NT2/D1 (cell line): ENCODE measurements around the gene NHLH1.

Experiments
- DNase-seq: peaks from one replicate; pipeline ENCODE4 v3.0.0-alpha.2; 2011; ENCODE audit warnings: low read depth, low spot score
- H3K27me3 ChIP-seq: 2 replicates; pipeline ENCODE4 v1.6.0; 2011; ENCODE audit warnings: mild to moderate bottlenecking; ENCODE audit not compliant: insufficient read length, insufficient read depth
- H3K36me3 ChIP-seq: 2 replicates; pipeline ENCODE4 v1.6.1; 2011; ENCODE audit warnings: mild to moderate bottlenecking, low read length, mixed read lengths; ENCODE audit not compliant: insufficient read depth, insufficient read length
- H3K4me1 ChIP-seq: 2 replicates; pipeline ENCODE4 v1.5.1; 2011; ENCODE audit not compliant: insufficient read depth, insufficient read length
- H3K4me3 ChIP-seq: 2 replicates; pipeline ENCODE4 v1.5.1; 2011; ENCODE audit warnings: low read depth; ENCODE audit not compliant: insufficient read length
- H3K9ac ChIP-seq: 2 replicates; pipeline ENCODE4 v1.6.0; 2011; ENCODE audit warnings: low read depth; ENCODE audit not compliant: insufficient read length
- H3K9me3 ChIP-seq: 2 replicates; pipeline ENCODE4 v1.5.1; 2011; ENCODE audit warnings: mild to moderate bottlenecking, low read length; ENCODE audit not compliant: insufficient read depth
- SUZ12 ChIP-seq: IDR thresholded peaks from 2 replicates; pipeline ENCODE4 v1.6.1; 2011; ENCODE audit not compliant: insufficient read length, insufficient read depth; ENCODE audit errors: extremely low read depth
- YY1 ChIP-seq: IDR thresholded peaks from 2 replicates; pipeline ENCODE4 v1.6.1; 2011; ENCODE audit not compliant: insufficient read length, insufficient read depth
- ZNF274 ChIP-seq: IDR thresholded peaks from 2 replicates; pipeline ENCODE4 v1.6.1; 2011; ENCODE audit warnings: mild to moderate bottlenecking, low read depth, low read length

NHLH1 gene

DNA sequence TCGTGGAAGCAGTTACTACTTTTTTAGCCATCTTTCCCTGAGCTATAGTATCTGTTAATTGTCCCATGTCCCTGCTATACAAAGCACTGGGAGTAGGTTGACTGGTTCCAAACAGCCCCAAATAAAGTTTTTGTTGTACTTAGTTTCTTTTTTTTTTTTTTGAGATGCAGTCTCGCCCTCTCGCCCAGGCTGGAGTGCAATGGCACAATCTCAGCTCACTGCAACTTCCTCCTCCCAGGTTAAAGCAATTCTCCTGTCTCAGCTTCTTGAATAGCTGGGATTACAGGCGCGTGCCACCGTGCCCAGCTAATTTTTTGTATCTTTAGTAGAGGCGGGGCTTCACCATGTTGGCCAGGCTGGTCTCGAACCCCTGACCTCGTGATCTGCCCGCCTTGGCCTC lies 20.4 kb upstream of the NHLH1 start:
- DNase-seq, result no peak
- Histone ChIP-seq H3K9ac (no peak overlapping the region), H3K36me3 (peaks cover 71% of the 10 kb centered on the region), H3K4me3 (no peak overlapping the region), H3K27me3 (no peaks in the 10 kb centered on the region), H3K4me1 (no peaks in the 10 kb centered on the region), H3K9me3 (no peaks in the 10 kb centered on the region)
- TF ChIP-seq SUZ12, result no peak
- TF ChIP-seq ZNF274, result no peak
- no peak for TF ChIP-seq YY1

DNA sequence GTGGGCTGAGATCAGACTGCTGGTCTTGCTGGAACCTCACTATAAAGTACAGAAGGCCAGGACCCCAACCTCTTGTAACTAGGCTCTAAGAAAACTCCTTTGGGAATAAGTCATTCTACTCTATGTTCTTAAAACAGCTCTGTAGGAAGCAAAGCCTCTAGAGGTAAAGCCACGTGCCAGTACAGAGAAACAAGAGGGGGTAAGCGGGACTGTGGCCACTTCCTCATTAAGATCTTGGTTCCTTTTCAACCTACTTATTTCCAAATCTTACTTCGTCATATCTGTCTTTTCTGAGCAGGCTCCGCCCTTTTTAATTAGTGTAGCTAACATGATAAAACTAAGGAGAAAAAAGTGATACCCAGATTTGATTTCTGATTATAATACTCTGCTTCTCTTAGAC lies 19.9 kb upstream of the NHLH1 start:
- H3K4me3 ChIP-seq, result no peak overlapping the region
- DNase-seq, result no peak
- TF ChIP-seq SUZ12 (no peak), ZNF274 (no peak), YY1 (no peak)
- H3K9ac ChIP-seq, result no peak overlapping the region
- H3K36me3 ChIP-seq, result peaks cover 76% of the 10 kb centered on the region
- H3K9me3 ChIP-seq, result no peaks in the 10 kb centered on the region
- H3K4me1 ChIP-seq, result no peaks in the 10 kb centered on the region
- no peaks in the 10 kb centered on the region for H3K27me3 ChIP-seq

DNA sequence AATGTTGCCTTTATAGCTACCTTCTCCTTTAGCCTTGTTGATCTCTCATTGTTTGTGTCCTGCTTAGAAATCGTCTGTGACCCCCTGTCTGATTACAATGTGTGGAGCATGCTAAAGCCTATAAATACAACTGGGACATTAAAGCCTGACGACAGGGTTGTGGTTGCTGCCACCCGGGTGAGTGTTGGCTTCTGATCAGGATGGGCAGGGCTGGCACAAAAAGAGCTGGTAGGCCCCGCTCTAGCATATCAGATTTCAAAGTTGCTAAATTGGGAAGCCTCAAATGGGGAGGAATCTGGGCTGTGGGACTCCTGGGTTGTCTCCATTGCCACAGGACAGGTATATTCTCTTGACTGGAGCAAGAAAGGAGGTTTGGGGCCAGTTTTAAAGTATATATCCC lies 15.2 kb upstream of the NHLH1 start:
- no peaks in the 10 kb centered on the region for H3K27me3 ChIP-seq
- no peak overlapping the region for H3K4me3 ChIP-seq
- no peak for DNase-seq
- no peak overlapping the region for H3K9ac ChIP-seq
- no peaks in the 10 kb centered on the region for H3K9me3 ChIP-seq
- peaks cover 100% of the 10 kb centered on the region for H3K36me3 ChIP-seq
- TF ChIP-seq YY1 (no peak), SUZ12 (no peak), ZNF274 (no peak)
- H3K4me1 ChIP-seq, result no peaks in the 10 kb centered on the region

DNA sequence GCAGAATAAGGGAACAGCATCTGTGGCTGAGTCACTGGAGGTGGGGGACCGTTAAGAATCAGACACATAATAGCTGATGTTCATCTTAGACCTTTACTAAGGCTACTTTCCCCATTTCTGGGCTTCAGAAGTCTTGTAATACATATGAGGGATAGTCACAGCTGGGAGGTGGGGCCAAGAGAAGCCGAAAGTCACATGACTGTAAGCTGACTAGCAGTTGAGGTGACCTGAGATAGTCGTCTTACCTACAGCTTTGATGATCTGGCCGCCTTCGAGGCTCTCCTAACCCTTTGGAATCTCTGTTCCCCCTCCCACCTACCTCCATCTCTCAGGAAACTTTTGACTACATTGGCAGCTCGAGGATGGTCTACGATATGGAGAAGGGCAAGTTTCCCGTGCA lies 14.3 kb upstream of the NHLH1 start:
- no peak overlapping the region for H3K4me3 ChIP-seq
- H3K27me3 ChIP-seq, result no peaks in the 10 kb centered on the region
- TF ChIP-seq SUZ12 (no peak), YY1 (no peak), ZNF274 (no peak)
- no peak for DNase-seq
- no peaks in the 10 kb centered on the region for H3K9me3 ChIP-seq
- H3K4me1 ChIP-seq, result no peaks in the 10 kb centered on the region
- H3K9ac ChIP-seq, result no peak overlapping the region
- peaks cover 100% of the 10 kb centered on the region for H3K36me3 ChIP-seq

DNA sequence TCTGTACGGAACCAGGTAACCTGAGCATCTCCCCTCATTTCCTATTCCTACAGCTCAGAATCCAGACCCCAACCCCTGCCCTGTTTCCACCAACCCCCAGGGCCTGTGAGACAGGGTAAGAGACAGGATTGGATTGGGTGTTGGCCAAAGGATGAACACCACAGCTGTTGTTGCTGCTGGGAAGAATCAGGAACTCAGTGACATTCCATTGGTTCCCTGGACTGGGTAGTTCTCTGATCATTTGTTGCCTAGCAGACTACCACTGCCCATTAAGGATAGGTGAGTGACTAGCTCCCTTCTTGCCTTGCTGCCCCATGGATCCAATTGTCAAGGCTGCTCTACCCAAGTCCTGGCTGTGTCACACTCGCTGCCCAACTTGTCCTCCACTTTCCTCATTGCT lies 13.6 kb upstream of the NHLH1 start:
- Histone ChIP-seq H3K27me3 (no peaks in the 10 kb centered on the region), H3K9ac (no peak overlapping the region), H3K9me3 (no peaks in the 10 kb centered on the region), H3K4me1 (no peaks in the 10 kb centered on the region), H3K36me3 (peaks cover 100% of the 10 kb centered on the region), H3K4me3 (no peak overlapping the region)
- DNase-seq, result no peak
- TF ChIP-seq SUZ12 (no peak), YY1 (no peak), ZNF274 (no peak)

DNA sequence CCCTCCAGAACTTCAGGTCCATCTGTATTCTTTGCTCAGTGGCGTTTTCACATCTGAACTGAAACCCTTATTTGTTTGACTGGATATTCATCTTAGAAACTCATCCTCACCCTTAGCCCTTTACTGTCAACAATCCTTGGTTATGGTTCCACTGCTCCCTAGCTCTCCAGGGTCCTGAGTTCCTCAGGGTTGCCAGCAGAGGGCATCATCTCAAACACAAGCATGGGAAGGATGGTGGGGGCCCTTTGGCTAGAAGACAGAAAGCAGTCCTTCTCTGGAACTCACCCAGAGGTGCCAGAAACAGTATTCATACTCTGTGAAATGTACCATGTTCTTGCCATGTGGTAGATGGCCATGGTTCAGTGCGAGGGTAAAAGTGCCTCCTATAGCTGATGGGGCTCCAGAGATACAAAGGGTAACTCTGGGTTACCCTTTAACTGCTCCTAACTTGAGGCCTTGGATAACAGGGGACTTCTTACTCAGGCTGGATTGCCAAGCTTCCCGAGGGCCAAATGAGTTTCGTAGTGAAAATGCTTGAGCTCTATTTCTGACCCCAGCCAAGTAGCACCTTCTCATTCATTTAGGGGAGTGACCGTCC lies 12.4 kb upstream of the NHLH1 start:
- Histone ChIP-seq H3K4me3 (no peak overlapping the region), H3K27me3 (no peaks in the 10 kb centered on the region), H3K36me3 (peaks cover 96% of the 10 kb centered on the region), H3K9ac (no peak overlapping the region), H3K4me1 (no peaks in the 10 kb centered on the region), H3K9me3 (no peaks in the 10 kb centered on the region)
- DNase-seq, result no peak
- TF ChIP-seq SUZ12, result no peak
- TF ChIP-seq YY1, result no peak
- TF ChIP-seq ZNF274, result no peak

DNA sequence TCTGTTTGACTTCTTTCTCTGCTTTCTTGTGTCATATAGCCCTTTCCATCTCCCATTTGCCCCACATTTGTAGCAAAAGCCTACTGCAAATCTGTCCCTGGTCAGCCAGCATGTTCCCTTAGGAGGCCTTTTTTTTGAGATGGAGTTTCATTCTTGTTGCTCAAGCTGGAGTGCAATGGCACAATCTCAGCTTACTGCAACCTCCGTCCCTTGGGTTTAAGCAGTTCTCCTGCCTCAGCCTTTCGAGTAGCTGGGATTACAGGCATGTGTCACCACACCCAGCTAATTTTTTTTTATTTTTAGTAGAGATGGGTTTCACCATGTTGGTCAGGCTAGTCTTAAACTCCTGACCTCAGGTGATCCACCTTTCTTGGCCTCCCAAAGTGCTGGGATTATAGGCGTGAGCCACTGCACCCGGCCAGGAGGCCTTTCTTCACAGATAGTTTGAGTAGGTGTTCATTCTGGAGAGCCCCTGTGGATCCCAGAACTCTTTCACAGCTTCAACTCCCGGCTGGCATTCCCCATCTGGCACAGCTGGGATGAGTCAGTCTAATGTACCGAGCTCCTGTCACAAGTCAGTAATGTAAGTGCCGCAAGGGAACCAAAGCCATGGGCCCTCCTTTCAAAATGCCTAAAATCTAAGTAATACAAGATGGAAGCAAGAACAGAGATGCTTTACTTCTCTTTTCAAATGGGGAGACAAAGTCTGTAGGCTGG lies 9.4 kb upstream of the NHLH1 start:
- no peak for DNase-seq
- Histone ChIP-seq H3K9ac (no peak overlapping the region), H3K36me3 (peaks cover 88% of the 10 kb centered on the region), H3K9me3 (no peaks in the 10 kb centered on the region), H3K4me1 (peaks cover 12% of the 10 kb centered on the region), H3K27me3 (no peaks in the 10 kb centered on the region), H3K4me3 (no peak overlapping the region)
- TF ChIP-seq ZNF274 (no peak), SUZ12 (no peak), YY1 (no peak)
